Stimulated activated CD8-positive, alpha-beta memory T cell treated with anti-CD3 and anti-CD28 coated beads, Interleukin-2, amount 100 ng/mL, for 48 hours (primary cell): ENCODE data around the gene ZNF821.
"Not testable (repeated sequence)": the region's sequence is repeated elsewhere in the genome, so short reads cannot be mapped to it uniquely, and the experiment has no call there.

ENCODE experiments used
- DNase-seq, 2 donors: peaks; one replicate each; pipeline ENCODE4 v3.0.0-alpha.2; 2020; ENCODE audit warnings: low read depth in 2 of 2

The ZNF821 gene

DNA sequence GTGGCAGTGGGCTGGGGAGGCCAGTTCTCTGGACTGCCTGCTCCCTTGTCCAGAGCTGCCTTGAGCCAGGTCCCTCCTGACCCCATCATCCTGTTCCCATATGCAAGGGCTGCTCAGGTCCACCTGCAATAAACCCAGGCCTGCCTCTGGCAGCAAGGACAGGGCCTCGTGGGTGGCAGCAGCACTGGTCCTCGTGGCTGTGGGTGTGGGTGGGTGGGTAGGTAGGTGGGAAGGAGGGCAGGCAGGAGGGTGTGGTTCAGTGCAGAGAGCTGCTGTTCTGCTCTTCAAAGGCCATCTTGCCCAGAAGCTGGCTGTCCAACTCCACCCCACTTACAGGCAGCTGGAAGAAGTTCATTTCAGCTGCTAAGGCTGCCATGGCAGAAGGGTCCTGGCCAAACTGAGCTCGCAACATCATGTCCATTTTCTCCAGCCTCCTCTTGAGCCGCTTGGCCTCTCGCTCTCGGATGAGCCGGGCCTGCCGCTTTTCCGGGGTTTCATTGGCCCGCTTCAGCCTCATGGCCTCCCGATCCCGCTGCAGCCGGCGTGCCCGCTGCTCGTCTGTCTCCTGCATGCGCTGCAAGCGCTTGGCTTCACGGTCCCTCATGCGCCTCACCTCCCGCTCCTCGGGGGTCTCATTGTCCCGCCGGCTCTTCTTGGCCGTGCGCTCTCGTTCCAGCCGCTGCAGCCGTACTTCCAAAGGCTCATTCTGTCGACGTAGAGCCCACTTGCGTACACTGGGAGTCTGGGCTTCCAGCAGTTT, 24.0 kb downstream of the ZNF821 start:
- no peak for DNase-seq

DNA sequence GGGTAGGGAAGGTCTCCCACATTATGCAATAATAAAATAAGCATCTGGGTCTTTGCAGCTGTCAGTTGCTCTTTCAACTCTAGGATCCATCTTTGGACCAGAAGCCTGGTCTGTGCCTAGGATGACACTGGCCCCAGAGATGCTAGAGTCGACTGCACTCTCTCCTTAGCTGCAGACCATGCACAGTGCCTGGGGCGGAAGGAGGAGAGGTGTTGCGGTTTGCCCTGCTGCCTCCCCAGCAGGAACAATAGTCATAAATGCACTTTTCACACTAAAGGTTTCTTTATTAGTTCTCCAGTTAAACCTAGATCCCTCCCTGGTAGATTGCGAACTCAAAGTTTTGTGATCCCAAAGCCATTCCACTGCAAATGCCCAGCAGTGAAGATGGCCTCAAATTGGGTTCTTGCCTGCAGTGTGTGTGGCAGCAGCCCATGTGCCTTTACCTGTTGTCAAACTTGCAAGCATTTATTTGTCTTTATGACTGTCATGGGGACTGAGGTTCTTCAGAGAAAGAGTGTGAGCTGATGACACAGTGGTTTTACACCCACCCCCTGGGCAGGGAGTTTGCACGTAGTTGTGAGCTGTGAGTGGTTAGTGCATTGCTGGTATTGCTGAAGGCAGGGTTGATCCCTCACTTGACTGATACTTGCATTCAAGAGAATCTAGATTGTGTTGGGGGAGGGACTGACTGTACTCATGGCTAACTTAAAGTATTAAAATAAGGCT, 27.9 kb downstream of the ZNF821 start:
- no peak for DNase-seq

DNA sequence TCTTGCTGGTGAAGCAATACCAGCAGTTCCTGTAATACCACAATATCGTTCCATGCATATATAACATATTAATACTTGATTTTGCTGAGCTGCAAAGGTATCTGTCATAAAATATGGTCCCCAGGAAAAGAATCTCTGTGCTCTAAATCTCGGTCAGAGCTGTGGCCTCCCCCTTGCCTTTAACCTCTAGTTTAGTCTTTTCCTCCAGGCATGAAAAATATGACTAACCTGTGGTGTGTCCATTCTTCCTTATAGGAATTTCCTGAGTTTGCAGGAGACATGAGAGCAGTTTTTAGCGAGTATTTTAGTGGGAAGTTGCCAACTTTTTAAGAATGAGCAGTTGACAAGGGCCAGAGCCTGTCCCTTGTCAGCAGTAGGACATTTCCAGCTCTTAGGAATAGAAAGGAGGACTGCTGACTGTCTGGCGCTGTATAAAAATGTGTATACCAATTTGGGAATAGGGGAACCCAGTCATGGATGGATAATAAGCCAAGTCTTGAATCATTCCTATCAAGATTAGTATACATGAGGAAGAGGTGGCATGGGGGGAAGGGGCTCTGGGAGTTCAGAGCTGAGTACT, 29.5 kb downstream of the ZNF821 start:
- no peak for DNase-seq

DNA sequence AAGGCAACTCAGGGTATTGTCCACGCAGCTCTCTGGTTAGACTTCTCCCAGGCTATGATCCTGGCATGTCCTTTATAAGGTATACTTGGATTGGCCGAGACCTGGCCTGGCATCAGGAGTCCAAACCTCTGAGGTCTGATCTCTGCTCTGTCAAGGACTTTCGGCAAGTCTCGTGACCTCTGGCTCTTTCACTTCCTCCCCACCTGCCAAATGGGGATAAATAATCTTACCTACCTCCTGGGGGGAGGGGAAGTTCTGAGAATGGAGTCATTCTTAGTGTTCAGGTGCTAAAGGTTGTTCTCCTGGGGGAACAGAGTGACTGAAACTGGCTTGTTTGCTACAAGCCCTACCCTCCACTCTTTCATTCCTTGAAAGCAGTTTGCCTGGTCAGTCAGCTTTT, 30.6 kb downstream of the ZNF821 start:
- DNase-seq = no peak

DNA sequence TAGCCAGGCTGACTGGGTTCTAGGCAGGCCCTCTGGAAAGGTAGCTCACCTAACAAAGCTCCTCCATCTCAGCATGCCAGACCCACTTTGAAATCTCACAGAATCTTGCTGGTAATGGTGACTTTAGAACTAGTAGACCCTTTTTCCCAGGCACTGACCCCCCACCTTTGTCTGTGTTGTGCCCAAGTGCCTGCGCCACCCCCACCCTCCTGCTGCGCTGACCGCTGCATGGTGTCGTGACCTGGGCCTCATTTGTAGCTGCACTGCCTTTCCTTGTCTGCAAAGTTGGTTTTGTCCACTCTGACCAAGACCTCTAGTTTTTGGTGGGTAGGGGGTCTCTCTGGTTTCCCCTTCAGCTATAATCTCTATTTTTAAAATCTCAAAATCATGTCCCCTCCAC, 31.4 kb downstream of the ZNF821 start:
- no peak for DNase-seq

DNA sequence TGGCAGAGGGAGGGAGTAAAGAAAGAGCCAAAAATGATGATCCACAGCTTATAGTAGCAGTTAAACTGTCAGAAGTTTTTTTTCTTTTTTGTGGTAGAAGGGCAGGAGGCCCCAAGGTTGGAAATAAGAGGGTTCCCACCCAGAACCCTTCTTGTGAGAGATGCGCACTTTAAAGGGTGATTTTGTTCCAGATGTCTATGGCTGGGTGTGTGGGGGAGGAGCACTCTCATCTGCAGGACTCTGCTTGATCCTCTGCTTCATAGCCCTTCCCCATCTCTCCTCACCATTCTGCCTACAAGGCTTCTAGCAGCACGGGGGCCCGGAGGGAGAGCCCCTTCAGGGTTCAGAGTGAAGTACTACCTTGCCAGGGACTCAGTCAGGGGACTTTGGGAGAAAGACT, 31.8 kb downstream of the ZNF821 start:
- DNase-seq = no peak

DNA sequence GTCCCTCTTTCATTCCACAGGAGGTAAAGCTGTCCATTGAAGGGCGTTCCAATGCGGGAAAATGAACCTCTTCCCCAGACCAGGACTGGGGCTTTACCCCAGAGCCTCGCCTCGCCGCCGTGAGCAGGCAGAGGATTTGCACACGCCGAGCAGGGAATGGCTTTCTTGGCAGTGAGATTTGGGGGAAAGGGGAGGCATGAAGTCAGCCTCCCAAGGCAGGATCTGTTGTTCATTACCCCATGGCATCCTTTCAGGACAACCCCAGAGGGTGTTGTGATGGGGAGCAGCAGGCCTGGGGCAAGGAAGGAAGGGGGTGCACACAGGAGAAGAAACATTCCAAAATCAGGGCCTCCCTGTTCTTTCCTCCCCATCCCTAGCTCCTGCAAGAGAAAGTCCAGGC, 32.2 kb downstream of the ZNF821 start:
- no peak for DNase-seq

DNA sequence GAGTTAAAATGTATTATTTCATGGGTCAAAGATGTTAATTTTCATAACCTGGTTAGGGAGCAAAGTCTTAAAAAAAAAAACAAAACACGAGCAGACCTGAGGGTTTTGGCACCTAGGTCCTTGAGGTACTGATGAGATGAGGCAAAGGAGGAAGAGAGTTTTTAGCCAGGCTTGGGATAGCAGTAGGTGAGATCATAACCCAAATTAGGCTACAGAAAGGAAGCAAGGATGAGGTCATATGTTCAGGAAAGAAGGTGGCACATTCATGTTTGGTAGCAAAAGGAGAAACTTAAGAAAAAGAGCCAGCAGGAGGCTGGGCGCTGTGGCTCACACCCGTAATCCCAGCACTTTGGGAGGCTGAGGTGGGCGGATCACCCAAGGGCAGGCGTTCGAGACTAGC, 35.4 kb downstream of the ZNF821 start:
- DNase-seq = no peak

DNA sequence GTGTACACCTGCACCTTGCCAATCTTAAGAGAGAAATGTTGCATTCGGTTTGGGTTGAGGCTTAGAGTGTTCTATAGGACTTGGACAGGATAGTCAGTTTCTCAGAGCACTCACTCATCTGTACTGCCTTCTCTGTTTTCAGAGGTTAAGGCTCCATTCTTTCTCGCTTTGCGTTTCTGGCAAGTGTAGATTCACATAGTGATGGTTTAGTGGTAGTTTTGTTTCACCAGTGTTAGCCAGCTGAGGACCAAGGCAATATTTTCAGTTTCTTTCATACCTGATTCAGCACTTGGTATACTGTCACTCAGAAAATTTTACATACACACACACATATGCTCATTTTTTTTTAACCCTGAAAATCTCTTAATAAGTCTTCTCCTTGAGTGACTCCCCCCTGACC, 36.9 kb downstream of the ZNF821 start:
- DNase-seq = no peak

DNA sequence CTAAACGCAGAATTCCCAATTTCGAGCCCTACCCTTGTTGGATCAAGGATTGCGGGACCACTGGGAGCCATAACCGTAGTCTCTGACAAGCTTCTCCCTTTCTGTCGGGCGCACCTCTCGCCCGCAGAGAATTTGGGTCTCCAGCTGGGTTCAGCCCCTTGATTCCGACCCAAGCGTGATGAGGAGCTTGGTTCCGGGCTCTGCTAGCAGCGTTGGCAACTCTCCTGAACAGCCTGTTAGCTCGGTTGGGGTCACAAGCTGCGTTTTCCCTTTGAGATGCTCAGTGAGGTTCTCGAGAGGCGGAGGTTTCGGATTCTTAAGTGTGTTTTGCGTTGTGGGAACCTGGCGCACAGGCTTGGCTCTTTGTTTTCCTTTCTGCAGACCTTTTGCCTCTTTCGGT, 37.6 kb downstream of the ZNF821 start:
- no peak for DNase-seq

DNA sequence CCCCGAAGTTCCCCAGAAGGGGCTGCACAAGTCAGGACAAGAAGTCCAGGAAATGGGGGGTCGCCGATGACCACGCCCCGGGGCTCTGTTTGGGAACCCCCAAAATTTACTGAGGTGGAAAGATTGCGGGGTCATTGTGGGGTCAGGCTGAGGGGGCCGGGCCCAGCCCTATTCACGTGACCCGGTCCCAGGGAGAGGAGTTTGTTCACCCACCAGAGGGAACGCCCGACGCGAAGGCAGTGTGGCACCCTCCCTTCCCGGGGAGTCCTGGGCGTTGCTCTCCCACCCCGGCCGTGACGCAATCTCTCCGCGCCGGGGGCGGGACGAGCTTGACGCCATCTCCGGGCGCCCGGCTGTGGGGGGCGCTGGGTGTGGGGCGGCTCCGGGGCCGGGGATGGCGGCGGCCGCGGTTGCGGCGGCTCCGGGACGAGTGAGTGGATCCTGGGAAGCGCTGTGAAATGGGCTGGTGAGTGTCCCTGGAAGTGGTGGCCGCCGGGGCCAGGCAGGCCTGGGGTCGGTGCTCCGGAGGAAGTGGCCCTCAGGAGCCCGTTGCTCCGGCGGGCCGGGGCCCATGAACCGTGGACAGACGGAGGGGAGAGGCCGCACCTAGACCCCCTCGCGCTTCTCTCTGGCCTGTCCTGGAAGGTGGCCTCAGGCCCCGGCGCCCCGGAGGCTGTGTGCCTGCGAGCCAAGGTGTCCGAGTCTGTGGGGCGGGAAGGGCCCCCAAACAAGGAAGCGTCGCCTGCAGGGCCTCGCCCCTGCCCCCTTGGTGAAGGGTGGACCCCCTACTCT, 38.1 kb downstream of the ZNF821 start, which contains the start of gene ATXN1L:
ATXN1L (plus strand) TSS at position 338 of the 792 bp plus-strand sequence. CDS start 3,765 bp downstream, outside the sequence.
- DNase-seq = peak; percentile 87 to 91

DNA sequence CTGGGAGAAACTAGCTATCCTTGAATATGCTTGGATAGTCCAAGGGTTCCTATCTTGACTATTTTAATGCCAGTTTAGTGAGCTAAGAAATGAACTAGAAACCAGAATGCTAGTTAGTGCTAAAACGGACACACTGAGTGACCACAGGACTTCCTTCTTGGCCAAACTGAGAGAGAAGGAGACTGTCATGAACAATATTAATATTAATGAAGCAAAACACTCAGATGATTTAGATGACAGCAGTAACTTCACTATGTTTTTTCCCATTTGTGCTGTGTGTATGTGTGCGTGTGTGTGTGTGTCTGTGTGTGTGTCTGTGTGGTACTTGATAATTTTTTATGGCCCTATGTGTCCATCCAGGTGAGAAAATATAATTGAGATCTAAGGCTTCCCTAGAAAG, 40.4 kb downstream of the ZNF821 start:
- no peak for DNase-seq

DNA sequence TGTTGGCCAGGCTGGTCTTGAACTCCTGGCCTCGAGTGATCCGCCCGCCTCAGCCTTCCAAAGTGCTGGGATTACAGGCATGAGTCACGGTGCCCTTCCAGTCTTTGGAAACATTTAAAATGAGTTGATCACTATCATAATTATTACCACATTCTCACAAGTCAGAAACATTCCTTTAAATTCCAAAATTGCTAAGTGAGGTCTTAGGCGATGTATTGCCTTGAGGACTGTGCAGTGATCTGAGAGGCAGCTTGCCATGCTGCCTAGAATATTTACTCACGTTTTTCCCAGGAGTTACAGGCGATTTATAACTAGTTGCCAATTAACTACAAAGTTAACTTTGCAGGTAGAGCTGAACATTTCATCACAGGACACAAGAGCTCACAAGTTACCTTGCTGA, 43.9 kb downstream of the ZNF821 start:
- no peak for DNase-seq

DNA sequence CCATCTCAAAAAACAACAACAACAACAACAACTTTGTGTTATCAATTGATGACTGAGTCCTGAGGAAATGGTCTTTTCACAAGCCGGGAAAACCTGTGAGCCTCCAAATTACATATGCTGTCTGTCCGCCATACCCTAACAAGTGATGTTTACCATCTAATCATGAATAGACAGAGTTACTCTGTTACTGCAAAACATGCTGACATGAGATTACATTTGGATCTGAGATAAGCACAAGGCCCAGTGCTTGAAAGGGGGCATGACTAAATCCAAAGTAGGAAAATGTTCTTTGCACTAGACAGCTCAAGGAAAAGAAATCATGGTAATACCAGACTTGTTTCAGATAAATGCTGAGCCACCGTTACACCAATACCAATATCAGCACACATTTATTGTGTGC, 46.8 kb downstream of the ZNF821 start:
- no peak for DNase-seq

DNA sequence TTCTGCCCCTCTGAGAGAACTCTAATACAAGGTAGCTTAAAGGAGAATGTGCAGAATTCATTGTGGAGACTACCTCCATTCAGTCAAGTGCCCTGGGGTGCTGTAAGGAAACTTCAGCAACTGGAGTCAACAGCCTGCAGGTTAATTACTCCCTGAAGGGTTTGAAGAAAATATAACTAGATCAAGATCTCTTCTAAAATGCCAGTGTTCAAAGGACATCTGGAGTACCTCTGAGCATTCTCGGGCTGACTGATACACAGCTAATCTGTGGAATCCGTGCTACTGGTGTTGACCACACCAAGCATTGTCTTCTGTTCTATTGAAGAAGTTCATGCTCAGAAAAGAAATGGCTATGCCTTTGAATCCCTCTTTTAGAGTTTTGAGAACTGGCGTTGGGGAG, 49.7 kb downstream of the ZNF821 start:
- DNase-seq = no peak

DNA sequence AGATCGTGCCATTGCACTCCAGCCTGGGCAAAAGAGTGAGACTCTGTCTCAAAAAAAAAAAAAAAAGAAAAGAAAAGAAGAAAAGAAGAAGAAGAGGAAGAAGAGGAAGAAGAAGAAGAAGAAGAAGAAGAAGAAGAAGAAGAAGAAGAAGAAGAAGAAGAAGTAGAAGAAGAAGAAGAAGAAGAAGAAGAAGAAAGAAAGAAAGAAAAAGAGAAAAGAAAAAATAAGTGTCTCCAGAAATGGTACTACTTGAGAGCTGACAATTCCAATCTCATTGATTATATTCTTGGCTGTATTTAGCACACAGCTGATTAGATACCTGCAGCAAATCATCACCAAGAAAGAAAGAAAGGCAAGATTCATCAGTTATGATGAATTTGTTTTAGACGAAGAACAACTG, 51.9 kb downstream of the ZNF821 start:
- DNase-seq = not testable (repeated sequence)

DNA sequence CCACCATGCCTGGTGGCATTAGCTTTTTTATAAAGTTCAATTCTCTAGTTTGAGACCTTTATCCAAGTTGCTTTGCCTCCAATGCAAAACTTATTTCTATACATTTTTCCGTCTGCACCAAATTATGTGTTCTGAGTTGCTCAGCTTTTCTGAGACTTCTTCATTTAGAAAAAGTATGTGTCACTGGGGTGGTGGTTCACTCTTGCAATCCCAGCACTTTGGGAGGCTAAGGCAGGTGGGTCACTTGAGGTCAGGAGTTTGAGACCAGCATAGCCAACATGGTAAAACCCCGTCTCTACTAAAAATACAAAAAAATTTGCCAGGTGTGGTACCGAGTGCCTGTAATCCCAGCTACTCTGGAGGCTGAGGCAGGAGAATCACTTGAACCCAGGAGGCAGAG, 52.3 kb downstream of the ZNF821 start:
- not testable (repeated sequence) for DNase-seq

DNA sequence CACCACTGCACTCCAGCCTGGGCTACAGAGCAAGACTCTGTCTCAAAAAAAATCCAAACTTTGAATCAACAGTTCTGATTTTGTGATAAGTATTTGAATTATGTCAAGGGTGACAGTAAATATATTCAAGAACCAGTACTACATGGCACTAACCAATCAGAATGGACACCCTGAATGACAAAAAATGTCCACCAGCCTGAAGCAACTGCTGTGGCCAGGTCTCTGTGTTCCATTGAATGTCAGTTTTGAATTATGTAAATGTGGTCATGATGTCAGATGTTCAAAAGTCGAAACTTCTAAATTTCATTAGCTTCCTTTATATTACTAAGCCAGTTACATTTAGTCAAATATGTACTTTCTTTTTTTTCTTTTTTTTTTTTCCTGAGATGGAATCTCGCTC, 53.6 kb downstream of the ZNF821 start:
- DNase-seq = no peak

DNA sequence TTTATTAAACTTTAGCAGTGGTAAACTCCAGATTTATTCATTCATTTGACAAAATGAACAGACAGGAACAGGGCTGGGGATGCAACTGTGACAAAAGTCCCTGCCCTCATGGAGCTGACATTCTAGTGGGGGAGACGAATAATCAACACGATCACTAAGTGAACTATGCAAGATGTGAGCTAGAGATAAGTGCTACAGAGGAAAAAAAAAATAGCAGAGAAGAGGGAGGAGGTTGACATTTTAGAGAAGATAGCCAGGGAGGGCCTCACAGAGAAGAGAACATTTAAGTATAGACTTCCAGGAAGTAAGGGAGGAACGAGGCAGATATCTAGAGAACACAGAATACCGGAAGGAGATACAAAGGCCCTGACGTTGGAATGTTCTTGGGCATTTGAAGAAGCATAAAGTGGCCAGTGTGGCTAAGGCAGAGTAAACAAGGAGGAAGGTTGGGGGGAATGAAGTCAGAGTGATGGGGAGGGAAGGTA, 57.4 kb downstream of the ZNF821 start:
- DNase-seq = no peak

DNA sequence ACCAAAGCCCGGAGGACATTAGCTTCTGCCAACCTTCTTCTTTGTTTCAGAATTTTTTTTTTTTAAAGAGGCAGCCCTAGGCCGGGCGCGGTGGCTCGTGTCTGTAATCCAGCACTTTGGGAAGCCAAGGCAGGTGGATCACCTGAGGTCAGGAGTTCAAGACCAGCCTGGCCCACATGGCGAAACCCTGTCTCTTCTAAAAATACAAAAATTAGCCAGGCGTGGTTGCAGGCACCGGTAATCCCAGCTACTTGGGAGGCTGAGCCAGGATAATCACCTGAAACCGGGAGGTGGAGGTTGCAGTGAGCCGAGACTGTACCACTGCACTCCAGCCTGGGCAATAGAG, 66.9 kb downstream of the ZNF821 start:
- DNase-seq = not testable (repeated sequence)

DNA sequence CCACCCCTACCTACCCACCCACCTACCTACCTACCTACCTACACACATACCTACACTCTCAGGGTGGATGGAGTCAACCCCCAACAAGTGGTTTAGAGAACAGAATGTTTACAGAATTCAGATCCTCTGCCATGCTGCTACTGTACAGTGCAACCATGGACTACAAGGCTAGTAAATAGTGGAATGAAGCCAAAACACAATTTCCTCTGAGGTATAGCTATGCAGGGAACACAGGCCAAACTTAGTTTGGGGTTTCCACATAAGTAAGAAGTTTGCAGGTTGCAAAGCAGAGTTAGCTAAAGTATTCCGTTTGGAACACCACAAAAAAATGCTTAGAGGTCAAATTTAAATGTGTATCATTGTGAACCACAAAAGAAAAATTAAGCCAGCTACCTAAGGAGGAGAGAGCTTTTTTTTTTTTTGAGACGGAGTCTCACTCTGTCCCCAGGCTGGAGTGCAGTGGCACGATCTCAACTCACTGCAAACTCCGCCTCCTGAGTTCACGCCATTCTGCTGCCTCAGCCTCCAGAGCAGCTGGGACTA, 72.7 kb downstream of the ZNF821 start:
- DNase-seq = no peak

DNA sequence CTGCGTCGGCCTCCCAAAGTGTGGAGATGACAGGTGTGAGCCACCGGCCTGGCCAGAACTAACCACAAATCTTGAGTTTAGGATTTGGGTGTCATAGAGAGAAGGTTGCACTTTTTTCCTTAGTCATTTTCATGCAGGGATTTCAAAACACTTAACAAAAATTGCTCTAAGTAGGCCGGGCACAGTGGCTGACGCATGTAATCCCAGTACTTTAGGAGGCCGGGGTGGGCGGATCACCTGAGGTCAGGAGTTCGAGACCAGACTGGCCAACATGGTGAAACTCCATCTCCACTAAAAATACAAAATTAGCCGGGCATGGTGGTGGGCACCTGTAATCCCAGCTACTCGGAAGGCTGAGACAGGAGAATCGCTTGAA, 73.8 kb downstream of the ZNF821 start:
- not testable (repeated sequence) for DNase-seq
